ENCODE data around the gene PLOD3.

Gene PLOD3

GRCh38 chr7:101186844-101187428, 30.4 kb downstream of the PLOD3 start:
- no peak for TF ChIP-seq CTCF (IDR thresholded peaks at IDR 0.05; ENCODE audit: borderline replicate concordance, insufficient read depth, low read depth, low read length)
- no peak overlapping the region for H3K4me3 ChIP-seq (ENCODE audit: low read depth, low read length)

GRCh38 chr7:101186194-101186593, 31.2 kb downstream of the PLOD3 start:
- no peak for TF ChIP-seq CTCF (IDR thresholded peaks at IDR 0.05; ENCODE audit: borderline replicate concordance, insufficient read depth, low read depth, low read length)
- no peak overlapping the region for H3K4me3 ChIP-seq (ENCODE audit: low read depth, low read length)

- TF ChIP-seq CTCF (IDR thresholded peaks at IDR 0.05; ENCODE audit: borderline replicate concordance, insufficient read depth, low read depth, low read length): no peak
- no peak overlapping the region for H3K4me3 ChIP-seq (ENCODE audit: low read depth, low read length)
These were observed 32.0 kb downstream of the PLOD3 start for GRCh38 chr7:101185258-101185839.

GRCh38 chr7:101180130-101180755, 37.1 kb downstream of the PLOD3 start, which contains the start of gene NAT16:
Gene NAT16 (minus strand): TSS chr7:101180293. CDS start chr7:101174807, 5,486 bp downstream.
- no peak for TF ChIP-seq CTCF (IDR thresholded peaks at IDR 0.05; ENCODE audit: borderline replicate concordance, insufficient read depth, low read depth, low read length)
- no peak within 1 kb of the TSS for H3K4me3 ChIP-seq (ENCODE audit: low read depth, low read length)

GRCh38 chr7:101179713-101180112, 37.7 kb downstream of the PLOD3 start:
- H3K4me3 ChIP-seq (ENCODE audit: low read depth, low read length): no peak overlapping the region
- TF ChIP-seq CTCF (IDR thresholded peaks at IDR 0.05; ENCODE audit: borderline replicate concordance, insufficient read depth, low read depth, low read length): no peak

- no peak overlapping the region for H3K4me3 ChIP-seq (ENCODE audit: low read depth, low read length)
- TF ChIP-seq CTCF (IDR thresholded peaks at IDR 0.05; ENCODE audit: borderline replicate concordance, insufficient read depth, low read depth, low read length): no peak
These were observed 38.3 kb downstream of the PLOD3 start for GRCh38 chr7:101179117-101179516.

GRCh38 chr7:101177644-101178043, 39.7 kb downstream of the PLOD3 start:
- TF ChIP-seq CTCF (IDR thresholded peaks at IDR 0.05; ENCODE audit: borderline replicate concordance, insufficient read depth, low read depth, low read length): no peak
- H3K4me3 ChIP-seq (ENCODE audit: low read depth, low read length): no peak overlapping the region

Measured in GM12875 (cell line).